H9 (cell line): ENCODE measurements around the gene ANO2. TPM values are rescaled to one million over a fixed set of nuclear protein-coding genes. Genes with fewer than 3 reads are reported as not detected.

Experiments
- DNase-seq: peaks from one replicate; pipeline ENCODE4 v3.0.0-alpha.2; 2017
- H2AFZ ChIP-seq: one replicate; pipeline ENCODE4 v1.6.1; 2013; ENCODE audit warnings: mild to moderate bottlenecking, low read length, control low read depth, moderate library complexity
- H2AK5ac ChIP-seq: 2 replicates; pipeline ENCODE4 v1.6.1; 2013; ENCODE audit warnings: low read length, control low read depth, mixed read lengths; ENCODE audit not compliant: insufficient read length
- H2BK120ac ChIP-seq: one replicate; pipeline ENCODE4 v1.6.1; 2013; ENCODE audit warnings: low read depth, mild to moderate bottlenecking, low read length, control low read depth, inconsistent platforms; ENCODE audit not compliant: poor library complexity, severe bottlenecking
- H2BK12ac ChIP-seq: 2 replicates; pipeline ENCODE4 v1.6.1; 2013; ENCODE audit warnings: low read length, control low read depth, mixed read lengths, low read depth; ENCODE audit not compliant: insufficient read length
- H2BK15ac ChIP-seq: 2 replicates; pipeline ENCODE4 v1.6.1; 2013; ENCODE audit warnings: low read depth, low read length, control low read depth
- H2BK20ac ChIP-seq: one replicate; pipeline ENCODE4 v1.6.1; 2013; ENCODE audit warnings: low read depth, mild to moderate bottlenecking, low read length, control low read depth, inconsistent platforms; ENCODE audit not compliant: poor library complexity, severe bottlenecking
- H2BK5ac ChIP-seq: 2 replicates; pipeline ENCODE4 v1.6.1; 2013; ENCODE audit warnings: low read length, control low read depth, mixed read lengths; ENCODE audit not compliant: insufficient read length
- H3K14ac ChIP-seq: 2 replicates; pipeline ENCODE4 v1.6.1; 2013; ENCODE audit warnings: low read length, control low read depth; ENCODE audit not compliant: insufficient read depth
- H3K18ac ChIP-seq: 2 replicates; pipeline ENCODE4 v1.6.1; 2013; ENCODE audit warnings: low read depth, mild to moderate bottlenecking, mixed read lengths, low read length, control low read depth; ENCODE audit not compliant: insufficient read length
- H3K23ac ChIP-seq: 2 replicates; pipeline ENCODE4 v1.6.1; 2013; ENCODE audit warnings: low read length, control low read depth, mixed read lengths, low read depth; ENCODE audit not compliant: insufficient read length
- H3K23me2 ChIP-seq: 2 replicates; pipeline ENCODE4 v1.6.1; 2013; ENCODE audit warnings: low read depth, mild to moderate bottlenecking, mixed read lengths, low read length, control low read depth; ENCODE audit not compliant: insufficient read length, poor library complexity, severe bottlenecking
- H3K27ac ChIP-seq: 2 replicates; pipeline ENCODE4 v1.5.1; 2013; ENCODE audit warnings: low read length, control low read depth, mixed read lengths, low read depth; ENCODE audit not compliant: insufficient read length
- H3K27me3 ChIP-seq: 2 replicates; pipeline ENCODE4 v1.6.1; 2013; ENCODE audit warnings: low read length, control low read depth, inconsistent platforms; ENCODE audit not compliant: insufficient read depth
- H3K4ac ChIP-seq: 2 replicates; pipeline ENCODE4 v1.6.1; 2013; ENCODE audit warnings: low read depth, mild to moderate bottlenecking, control low read depth, inconsistent platforms, low read length, moderate library complexity
- H3K4me1 ChIP-seq: 2 replicates; pipeline ENCODE4 v1.6.1; 2013; ENCODE audit warnings: low read length, control low read depth, inconsistent platforms; ENCODE audit not compliant: insufficient read depth
- H3K4me2 ChIP-seq: 2 replicates; pipeline ENCODE4 v1.6.1; 2013; ENCODE audit warnings: low read length, control low read depth, mixed read lengths; ENCODE audit not compliant: insufficient read length, insufficient read depth
- H3K56ac ChIP-seq: 2 replicates; pipeline ENCODE4 v1.6.1; 2013; ENCODE audit warnings: low read depth, mild to moderate bottlenecking, mixed read lengths, low read length, control low read depth; ENCODE audit not compliant: insufficient read length
- H3K79me1 ChIP-seq: 2 replicates; pipeline ENCODE4 v1.6.1; 2013; ENCODE audit warnings: low read depth, mild to moderate bottlenecking, moderate library complexity, low read length, control low read depth, inconsistent platforms; ENCODE audit not compliant: insufficient read depth, poor library complexity, severe bottlenecking
- H3K79me2 ChIP-seq: 2 replicates; pipeline ENCODE4 v1.6.1; 2013; ENCODE audit warnings: low read length, control low read depth, inconsistent platforms; ENCODE audit not compliant: insufficient read depth
- H3K9ac ChIP-seq: 2 replicates; pipeline ENCODE4 v1.6.1; 2013; ENCODE audit warnings: low read length, control low read depth, mixed read lengths; ENCODE audit not compliant: insufficient read length; ENCODE audit errors: extremely low read depth
- H3K9me3 ChIP-seq: one replicate; pipeline ENCODE4 v1.6.1; 2013; ENCODE audit warnings: low read depth, low read length, inconsistent platforms; ENCODE audit not compliant: control insufficient read depth
- H3T11ph ChIP-seq: one replicate; pipeline ENCODE4 v1.6.1; 2013; ENCODE audit warnings: mild to moderate bottlenecking, low read length, control low read depth, inconsistent platforms
- H4K20me1 ChIP-seq: one replicate; pipeline ENCODE4 v1.6.1; 2013; ENCODE audit not compliant: control insufficient read depth, insufficient read length, insufficient read depth
- H4K5ac ChIP-seq: 2 replicates; pipeline ENCODE4 v1.6.1; 2013; ENCODE audit warnings: low read depth, mild to moderate bottlenecking, mixed read lengths, low read length, control low read depth; ENCODE audit not compliant: insufficient read length
- H4K8ac ChIP-seq: replicated peaks from 2 replicates; pipeline ENCODE4 v1.6.1; 2013; ENCODE audit warnings: low read length, control low read depth, mixed read lengths, low read depth; ENCODE audit not compliant: insufficient read length
- H4K91ac ChIP-seq: 2 replicates; pipeline ENCODE4 v1.6.1; 2013; ENCODE audit warnings: low read depth, mild to moderate bottlenecking, moderate library complexity, mixed read lengths, low read length, control low read depth; ENCODE audit not compliant: insufficient read length
- H3K27ac Mint-ChIP-seq, 3 experiments: 2 replicates in 2 of 3; 3 replicates in 1 of 3; pipeline ENCODE4 v1.8.0; 2020 to 2021; ENCODE audit warnings: mixed read lengths in 3 of 3, mild to moderate bottlenecking in 1 of 3, moderate library complexity in 1 of 3
- H3K27me3 Mint-ChIP-seq: 2 replicates; pipeline ENCODE4 v1.8.0; 2021; ENCODE audit warnings: low read depth, mild to moderate bottlenecking, moderate library complexity, mixed read lengths
- H3K36me3 Mint-ChIP-seq, 3 experiments: 2 replicates in 2 of 3; 3 replicates in 1 of 3; pipeline ENCODE4 v1.8.0; 2020 to 2021; ENCODE audit warnings: low read depth in 3 of 3, mixed read lengths in 3 of 3; ENCODE audit not compliant: insufficient read depth in 1 of 3
- H3K4me1 Mint-ChIP-seq, 2 experiments: 2 replicates each; pipeline ENCODE4 v1.8.0; 2020; ENCODE audit warnings: mixed read lengths in 2 of 2
- H3K4me3 Mint-ChIP-seq, 2 experiments: 2 replicates in 1 of 2; 3 replicates in 1 of 2; pipeline ENCODE4 v1.8.0; 2020 to 2021; ENCODE audit warnings: mild to moderate bottlenecking in 2 of 2, mixed read lengths in 2 of 2, moderate library complexity in 1 of 2
- H3K9me3 Mint-ChIP-seq, 2 experiments: 2 replicates in 1 of 2; 3 replicates in 1 of 2; pipeline ENCODE4 v1.8.0; 2020; ENCODE audit warnings: mild to moderate bottlenecking in 2 of 2, mixed read lengths in 2 of 2, moderate library complexity in 1 of 2
- WGBS: extraction: QIAGEN DNeasy Blood & Tissue Kit; methylation state at CpG from one replicate; pipeline ENCODE4 v1.1.7; 2013; ENCODE audit warnings: missing lambda C conversion rate, low lambda C conversion rate, mixed read lengths; ENCODE audit not compliant: insufficient read length; ENCODE audit errors: extremely low coverage; 5-methylcytosine and 5-hydroxymethylcytosine counted together
- total RNA-seq: library from RNA; stranded (reverse); gene quantifications from 2 replicates; pipeline ENCODE4 v1.2.1, GENCODE V29; 2021
- TF ChIP-seq, protein P1 (sequence below): fragments of 200-600 bp; sonication (generic); conservative IDR thresholded peaks from 3 replicates; pipeline ENCODE4 v1.8.0; 2021; ENCODE audit warnings: antibody characterized with exemption, mild to moderate bottlenecking

ANO2 gene
- total RNA-seq, 1 experiment from 2014 or later: 3.8 TPM

DNA sequence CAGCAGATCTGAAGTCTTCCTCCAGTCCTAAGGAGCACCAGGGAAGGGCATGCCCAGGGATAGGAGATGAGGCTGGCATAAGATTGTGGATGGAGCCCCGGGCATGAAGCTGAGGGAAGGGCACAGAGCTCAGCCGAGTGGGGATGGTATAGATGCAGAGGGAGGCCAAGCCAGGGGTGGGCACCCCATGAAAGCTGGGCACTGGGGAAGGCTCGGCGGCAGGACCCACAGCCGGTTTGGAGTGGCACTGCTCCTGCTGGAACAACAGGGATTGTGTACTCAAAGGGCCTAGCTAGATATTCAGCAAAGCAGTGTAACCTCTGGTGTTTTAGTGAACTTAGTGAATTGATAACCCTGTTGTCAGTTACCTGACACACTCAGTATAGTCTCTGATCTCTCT lies 396.0 kb downstream of the ANO2 start:
- H3K18ac ChIP-seq: no peak overlapping the region
- H2AFZ ChIP-seq: no peak overlapping the region
- Mint-ChIP-seq H3K36me3 (peaks cover 0 to under 1% (median 0%) of the 10 kb centered on the region in 3 experiments; a peak in 2 of 7 replicates), H3K4me1 (peaks cover 4 to 5% of the 10 kb centered on the region in 2 experiments; a peak in 3 of 4 replicates), H3K27ac (no peak overlapping the region), H3K9me3 (peaks cover under 1 to 6% of the 10 kb centered on the region in 2 experiments; a peak in 3 of 5 replicates), H3K4me3 (no peak overlapping the region), H3K27me3 (peaks cover 16% of the 10 kb centered on the region)
- no peak overlapping the region for H4K91ac ChIP-seq
- H3K56ac ChIP-seq: no peak overlapping the region
- H4K8ac ChIP-seq: no peak overlapping the region
- H3K4me1 ChIP-seq: no peaks in the 10 kb centered on the region; the same call in 1 of the 2 replicates
- H2AK5ac ChIP-seq: no peak overlapping the region
- no peak overlapping the region for H3K27ac ChIP-seq
- WGBS: no CpG with 5 or more reads among the region's 5 CpGs
- H4K20me1 ChIP-seq: no peaks in the 10 kb centered on the region
- no peak overlapping the region for H3K23ac ChIP-seq
- no peak overlapping the region for H3K14ac ChIP-seq
- H3K9ac ChIP-seq: no peak overlapping the region
- TF ChIP-seq, protein P1, sequence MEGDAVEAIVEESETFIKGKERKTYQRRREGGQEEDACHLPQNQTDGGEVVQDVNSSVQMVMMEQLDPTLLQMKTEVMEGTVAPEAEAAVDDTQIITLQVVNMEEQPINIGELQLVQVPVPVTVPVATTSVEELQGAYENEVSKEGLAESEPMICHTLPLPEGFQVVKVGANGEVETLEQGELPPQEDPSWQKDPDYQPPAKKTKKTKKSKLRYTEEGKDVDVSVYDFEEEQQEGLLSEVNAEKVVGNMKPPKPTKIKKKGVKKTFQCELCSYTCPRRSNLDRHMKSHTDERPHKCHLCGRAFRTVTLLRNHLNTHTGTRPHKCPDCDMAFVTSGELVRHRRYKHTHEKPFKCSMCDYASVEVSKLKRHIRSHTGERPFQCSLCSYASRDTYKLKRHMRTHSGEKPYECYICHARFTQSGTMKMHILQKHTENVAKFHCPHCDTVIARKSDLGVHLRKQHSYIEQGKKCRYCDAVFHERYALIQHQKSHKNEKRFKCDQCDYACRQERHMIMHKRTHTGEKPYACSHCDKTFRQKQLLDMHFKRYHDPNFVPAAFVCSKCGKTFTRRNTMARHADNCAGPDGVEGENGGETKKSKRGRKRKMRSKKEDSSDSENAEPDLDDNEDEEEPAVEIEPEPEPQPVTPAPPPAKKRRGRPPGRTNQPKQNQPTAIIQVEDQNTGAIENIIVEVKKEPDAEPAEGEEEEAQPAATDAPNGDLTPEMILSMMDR: no peak
- H3K4ac ChIP-seq: no peak overlapping the region
- H3K9me3 ChIP-seq: no peaks in the 10 kb centered on the region
- no peak for DNase-seq
- no peaks in the 10 kb centered on the region for H3K23me2 ChIP-seq
- no peak overlapping the region for H2BK20ac ChIP-seq
- no peak overlapping the region for H2BK5ac ChIP-seq
- H2BK120ac ChIP-seq: no peak overlapping the region
- H4K5ac ChIP-seq: no peak overlapping the region
- H3K27me3 ChIP-seq: no peaks in the 10 kb centered on the region
- H3T11ph ChIP-seq: no peak overlapping the region
- no peaks in the 10 kb centered on the region for H3K79me1 ChIP-seq
- H3K4me2 ChIP-seq: no peak overlapping the region
- H2BK12ac ChIP-seq: no peak overlapping the region
- H2BK15ac ChIP-seq: no peak overlapping the region
- H3K79me2 ChIP-seq: no peaks in the 10 kb centered on the region
